SH-SY5Y (cell line): ENCODE data around the gene SLC7A14.
A peak's percentile ranks its signal among the peaks of the same experiment; 100 is the strongest.

Experiments
- GATA2 ChIP-seq: IDR thresholded peaks from 2 replicates; pipeline ENCODE4 v1.6.1; 2011; ENCODE audit warnings: mild to moderate bottlenecking, low read depth, low read length
- GATA3 ChIP-seq: IDR thresholded peaks from 2 replicates; pipeline ENCODE4 v1.6.1; 2011; ENCODE audit warnings: low read depth, mild to moderate bottlenecking, low read length, moderate library complexity

SLC7A14 gene

GRCh38 chr3:170485696-170486095 lies 100.2 kb downstream of the SLC7A14 start:
- TF ChIP-seq GATA2, result no peak
- TF ChIP-seq GATA3, result no peak

GRCh38 chr3:170485294-170485693 lies 100.6 kb downstream of the SLC7A14 start:
- no peak for TF ChIP-seq GATA2
- TF ChIP-seq GATA3, result no peak

DNA sequence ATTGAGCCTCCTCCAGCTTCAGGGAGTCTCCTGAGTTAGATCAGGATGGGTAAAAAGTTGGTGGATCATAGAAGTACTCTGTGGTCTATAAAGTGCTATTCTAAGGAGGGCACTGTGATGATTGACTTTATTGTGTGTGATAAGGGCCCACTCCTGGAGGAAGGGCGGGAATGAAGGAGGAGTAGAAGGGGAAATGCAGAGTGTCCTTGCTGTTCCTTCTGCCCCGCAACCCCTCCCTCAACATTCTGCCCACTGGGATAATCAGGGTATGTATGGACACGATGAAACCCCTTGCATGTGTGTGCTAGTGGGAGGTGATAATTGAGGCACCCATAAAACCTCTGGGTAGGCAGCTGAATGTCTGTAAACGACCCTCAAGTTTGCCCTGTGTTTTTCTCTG lies 101.0 kb downstream of the SLC7A14 start:
- TF ChIP-seq GATA2, result no peak
- no peak for TF ChIP-seq GATA3

- TF ChIP-seq GATA3 (peak; percentile 79), GATA2 (peak; percentile 81)
Measured at GRCh38 chr3:170483485-170484262, 102.2 kb downstream of the SLC7A14 start.

DNA sequence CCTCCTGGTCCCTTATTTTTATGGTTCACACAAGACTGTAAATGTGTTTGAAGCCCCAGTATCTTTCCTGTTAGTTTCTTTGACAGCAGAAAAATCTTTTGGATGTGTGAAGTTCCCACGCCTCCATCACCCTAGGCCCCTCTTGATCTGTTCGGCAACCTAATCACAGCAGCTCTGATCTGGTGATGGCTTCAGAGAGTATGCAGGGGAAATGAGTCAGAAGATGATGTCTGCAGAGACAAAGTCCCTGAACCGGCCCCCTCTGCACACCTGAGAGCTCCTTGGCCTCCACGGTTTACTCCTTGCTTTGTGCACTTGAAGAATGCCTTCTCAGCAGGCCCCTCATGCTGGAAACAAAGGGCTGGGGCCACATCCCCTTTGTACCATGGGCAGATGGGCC lies 103.7 kb downstream of the SLC7A14 start:
- TF ChIP-seq GATA3 (no peak), GATA2 (no peak)

- no peak for TF ChIP-seq GATA3
- TF ChIP-seq GATA2, result no peak
Measured at GRCh38 chr3:170480111-170480510, 105.8 kb downstream of the SLC7A14 start.

DNA sequence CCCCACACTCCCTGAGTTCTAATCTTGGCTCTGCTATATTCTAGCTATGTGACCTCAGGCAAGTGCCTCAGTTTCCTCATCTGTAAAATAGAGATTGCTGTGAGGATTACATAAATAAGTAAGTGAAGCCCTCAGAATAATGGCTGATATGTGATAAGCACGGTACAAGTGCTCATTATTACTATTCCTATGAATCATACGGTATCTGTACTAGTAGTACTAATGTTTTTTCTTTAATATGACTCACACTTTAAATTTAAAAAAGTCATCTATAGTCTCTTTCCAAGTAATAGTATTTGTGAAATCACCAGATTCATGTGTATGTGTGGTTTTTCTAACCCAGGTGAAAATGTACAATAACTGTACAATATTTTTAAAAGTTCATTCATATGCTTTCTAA lies 108.5 kb downstream of the SLC7A14 start:
- TF ChIP-seq GATA3 (no peak), GATA2 (no peak)

- TF ChIP-seq GATA2, result no peak
- TF ChIP-seq GATA3, result no peak
Measured at GRCh38 chr3:170476291-170476690, 109.6 kb downstream of the SLC7A14 start.

DNA sequence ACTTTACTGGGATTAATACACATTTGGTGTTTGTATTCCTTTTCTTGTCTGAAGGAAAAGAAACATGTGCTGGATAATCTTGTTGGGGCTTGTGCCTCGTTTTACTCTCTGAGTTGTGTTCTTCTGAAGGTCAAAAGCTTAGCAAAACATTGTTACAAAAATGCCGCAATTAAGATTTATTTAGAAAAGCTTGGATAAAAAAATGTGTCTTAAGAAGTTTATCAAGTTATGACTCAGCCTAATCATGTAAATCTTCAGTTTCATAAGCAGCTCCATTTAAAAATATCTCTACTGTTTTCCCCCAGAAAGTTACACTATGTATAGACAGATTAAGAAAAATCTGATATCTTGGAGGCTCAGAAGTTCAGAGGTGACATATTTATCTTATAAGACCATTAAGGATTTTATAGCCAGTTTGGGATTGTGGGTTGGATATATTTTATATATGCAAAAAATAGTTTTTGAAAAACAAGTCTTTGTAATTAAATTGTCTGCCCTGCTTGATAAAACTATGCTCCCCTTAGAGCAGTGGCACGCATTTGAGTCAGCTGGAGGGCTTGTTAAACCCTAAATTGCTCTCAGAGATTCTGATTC lies 110.7 kb downstream of the SLC7A14 start:
- TF ChIP-seq GATA2 (no peak), GATA3 (no peak)

DNA sequence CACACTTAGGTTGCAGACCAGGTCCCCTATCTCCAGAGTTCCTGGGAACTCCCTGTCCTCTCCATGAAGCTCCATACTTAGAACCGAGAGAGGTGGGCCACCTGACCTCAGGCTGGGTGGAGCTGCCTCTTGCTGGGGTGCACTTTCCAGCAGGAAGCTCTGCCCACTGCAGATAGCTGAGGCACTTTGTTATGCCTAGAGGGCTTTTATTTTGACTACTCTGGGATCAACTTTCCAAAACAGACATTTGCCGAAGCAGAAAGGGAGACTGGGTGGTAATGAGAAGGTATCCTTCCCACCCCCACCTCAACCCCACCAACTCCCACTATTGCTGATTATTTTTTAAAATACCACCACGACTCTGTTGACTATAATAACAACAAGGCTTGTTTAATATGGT lies 112.5 kb downstream of the SLC7A14 start:
- no peak for TF ChIP-seq GATA3
- no peak for TF ChIP-seq GATA2

- TF ChIP-seq GATA2 (no peak), GATA3 (no peak)
Measured at GRCh38 chr3:170471149-170471548, 114.7 kb downstream of the SLC7A14 start.

DNA sequence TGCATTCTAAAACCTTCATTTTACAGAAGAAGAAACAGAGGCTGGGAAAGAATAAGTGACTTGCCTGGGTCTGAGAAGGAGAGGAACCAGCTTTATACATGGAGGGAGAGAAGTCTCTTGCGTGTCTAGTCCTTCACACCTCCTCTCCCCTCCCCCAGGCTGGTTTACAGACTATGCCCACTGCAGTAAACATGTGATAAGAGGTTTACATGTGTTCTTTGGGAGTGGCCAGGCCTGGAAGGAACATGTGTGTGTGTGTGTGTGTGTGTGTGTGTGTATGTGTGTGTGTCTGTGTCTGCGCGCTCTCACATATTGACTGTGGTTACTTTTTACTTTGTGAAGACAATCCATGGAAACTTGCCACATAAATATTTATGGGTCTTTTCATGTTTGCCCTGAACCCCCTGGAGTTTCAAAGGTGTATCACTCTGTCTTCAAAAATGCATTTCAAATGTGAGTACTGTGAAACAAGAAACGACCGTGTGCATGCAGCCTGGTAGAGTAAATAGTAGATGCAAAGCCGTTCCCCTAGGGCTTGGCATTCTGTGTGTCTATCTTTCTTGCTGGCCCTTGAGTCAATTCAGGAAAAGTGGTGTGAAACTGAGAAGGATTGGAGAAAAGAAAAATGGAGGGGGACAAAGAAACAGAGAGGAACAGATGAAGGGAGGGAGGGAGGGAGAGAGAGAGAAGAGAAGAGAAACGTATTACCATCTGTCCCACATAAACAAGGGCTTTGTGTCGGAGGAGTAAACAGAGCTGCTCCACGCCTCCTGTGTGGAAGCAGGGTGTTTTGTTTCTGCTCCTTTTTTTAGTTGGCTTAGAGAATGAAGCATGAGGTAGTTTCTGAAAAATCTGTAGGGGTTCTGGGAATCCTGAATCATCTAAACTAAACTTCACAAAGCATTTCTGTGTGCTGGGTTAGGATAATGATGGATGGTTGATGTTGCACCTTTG lies 115.5 kb downstream of the SLC7A14 start:
- no peak for TF ChIP-seq GATA2
- no peak for TF ChIP-seq GATA3

DNA sequence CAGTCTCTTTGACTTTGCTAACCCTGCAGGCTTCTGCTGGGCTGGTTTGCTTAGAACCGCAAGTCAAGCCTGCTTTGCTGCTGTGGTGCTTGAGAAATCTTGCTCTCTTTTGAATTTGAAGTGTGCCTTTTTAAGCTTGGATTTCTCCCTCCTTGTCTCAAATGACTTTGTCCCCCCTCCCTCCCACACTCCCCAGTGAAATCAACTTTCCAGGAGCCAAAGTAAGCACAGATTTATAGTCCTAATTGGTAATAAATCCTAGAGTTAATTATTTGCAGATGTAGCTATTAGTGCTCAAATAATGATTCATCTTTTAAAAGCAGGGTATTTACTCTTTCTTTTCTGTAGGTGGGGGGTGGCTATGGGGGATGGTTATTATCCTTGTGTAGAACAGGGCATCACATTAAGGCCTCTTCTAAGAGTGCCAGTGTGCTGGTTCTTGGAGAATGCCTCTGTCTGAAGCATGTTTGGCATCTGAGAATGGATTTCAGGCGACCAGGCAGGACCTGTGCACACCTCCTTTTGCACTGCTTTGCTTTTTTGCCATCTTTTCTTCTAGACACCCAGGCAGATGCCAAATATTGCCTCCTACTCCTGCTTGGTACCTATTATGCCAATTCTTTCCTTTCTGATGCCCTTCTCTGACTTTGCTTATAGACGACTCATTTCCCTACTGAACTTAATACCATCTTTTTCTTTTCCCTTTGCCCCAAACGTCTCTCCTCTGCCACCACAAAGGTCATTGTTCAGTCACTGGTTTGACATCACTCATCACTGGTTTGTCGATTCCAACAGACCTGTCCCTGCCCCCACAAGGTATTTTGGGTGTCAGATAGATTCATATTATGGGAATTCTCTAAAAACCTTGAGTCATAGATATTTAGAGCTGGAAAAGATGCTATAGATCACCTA lies 116.5 kb downstream of the SLC7A14 start:
- TF ChIP-seq GATA2, result no peak
- no peak for TF ChIP-seq GATA3
